ENCODE data around the gene FOXS1. TPM values are rescaled to one million over a fixed set of nuclear protein-coding genes. Genes with fewer than 3 reads are reported as not detected.

Gene FOXS1
- total RNA-seq, 1 donor from 2014 or later = not detected

DNA sequence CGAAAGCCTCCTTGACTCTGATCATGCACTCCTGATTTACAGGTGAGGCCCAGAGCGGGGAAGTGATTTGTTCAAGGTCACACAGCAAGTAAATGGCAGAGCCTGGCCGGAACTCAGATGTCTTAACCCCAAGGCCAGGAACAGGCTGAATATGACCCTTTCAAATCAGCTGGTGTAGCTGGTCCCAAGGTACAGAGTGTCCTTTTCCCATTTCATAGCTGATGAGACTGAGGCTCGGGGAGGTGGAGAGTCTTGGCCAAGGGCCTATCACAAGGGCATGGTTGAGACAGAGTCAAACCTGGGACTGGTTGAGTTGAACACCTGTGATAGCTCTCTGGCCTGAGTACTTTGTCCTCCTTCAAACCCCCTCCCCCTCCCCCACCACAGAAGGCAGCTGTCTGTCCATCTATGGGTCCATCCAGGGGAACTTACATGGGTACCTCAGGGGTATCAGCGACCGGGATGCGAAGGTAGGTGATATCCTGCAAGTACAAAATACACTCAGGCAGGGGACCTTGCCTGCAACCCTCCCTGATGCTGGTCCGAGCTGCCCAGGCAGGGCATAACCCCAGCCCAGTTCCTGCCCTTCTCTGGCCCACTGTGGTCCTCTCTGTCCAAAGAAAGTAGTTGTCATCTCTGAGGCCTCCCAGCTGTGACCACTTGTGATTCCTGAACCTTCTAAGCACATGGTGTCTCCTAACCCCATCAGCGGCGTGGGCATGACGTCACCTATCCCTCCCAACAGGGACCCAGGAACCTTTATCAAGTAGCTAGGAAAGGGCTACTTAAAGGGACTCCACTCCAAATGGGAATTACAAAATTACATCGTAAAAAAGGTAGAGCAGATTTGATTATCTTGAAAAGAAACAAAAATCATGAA is 19.4 kb upstream of the FOXS1 start:
- Mint-ChIP-seq H3K4me3 (ENCODE audit: unreplicated experiment) (peak overlapping the region; percentile 12), H3K27ac (ENCODE audit: unreplicated experiment) (peak overlapping the region; percentile 9), H3K36me3 (ENCODE audit: unreplicated experiment) (peaks cover 1% of the 10 kb centered on the region), H3K9me3 (ENCODE audit: unreplicated experiment) (peaks cover 23% of the 10 kb centered on the region), H3K27me3 (ENCODE audit: unreplicated experiment) (peaks cover 30% of the 10 kb centered on the region), H3K4me1 (ENCODE audit: low read depth, unreplicated experiment) (peaks cover 28% of the 10 kb centered on the region)
- TF ChIP-seq, protein P1, sequence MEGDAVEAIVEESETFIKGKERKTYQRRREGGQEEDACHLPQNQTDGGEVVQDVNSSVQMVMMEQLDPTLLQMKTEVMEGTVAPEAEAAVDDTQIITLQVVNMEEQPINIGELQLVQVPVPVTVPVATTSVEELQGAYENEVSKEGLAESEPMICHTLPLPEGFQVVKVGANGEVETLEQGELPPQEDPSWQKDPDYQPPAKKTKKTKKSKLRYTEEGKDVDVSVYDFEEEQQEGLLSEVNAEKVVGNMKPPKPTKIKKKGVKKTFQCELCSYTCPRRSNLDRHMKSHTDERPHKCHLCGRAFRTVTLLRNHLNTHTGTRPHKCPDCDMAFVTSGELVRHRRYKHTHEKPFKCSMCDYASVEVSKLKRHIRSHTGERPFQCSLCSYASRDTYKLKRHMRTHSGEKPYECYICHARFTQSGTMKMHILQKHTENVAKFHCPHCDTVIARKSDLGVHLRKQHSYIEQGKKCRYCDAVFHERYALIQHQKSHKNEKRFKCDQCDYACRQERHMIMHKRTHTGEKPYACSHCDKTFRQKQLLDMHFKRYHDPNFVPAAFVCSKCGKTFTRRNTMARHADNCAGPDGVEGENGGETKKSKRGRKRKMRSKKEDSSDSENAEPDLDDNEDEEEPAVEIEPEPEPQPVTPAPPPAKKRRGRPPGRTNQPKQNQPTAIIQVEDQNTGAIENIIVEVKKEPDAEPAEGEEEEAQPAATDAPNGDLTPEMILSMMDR (IDR thresholded peaks at IDR 0.05; ENCODE audit: partially characterized antibody, unreplicated experiment) = no peak
- peak; percentile 30 for DNase-seq

DNA sequence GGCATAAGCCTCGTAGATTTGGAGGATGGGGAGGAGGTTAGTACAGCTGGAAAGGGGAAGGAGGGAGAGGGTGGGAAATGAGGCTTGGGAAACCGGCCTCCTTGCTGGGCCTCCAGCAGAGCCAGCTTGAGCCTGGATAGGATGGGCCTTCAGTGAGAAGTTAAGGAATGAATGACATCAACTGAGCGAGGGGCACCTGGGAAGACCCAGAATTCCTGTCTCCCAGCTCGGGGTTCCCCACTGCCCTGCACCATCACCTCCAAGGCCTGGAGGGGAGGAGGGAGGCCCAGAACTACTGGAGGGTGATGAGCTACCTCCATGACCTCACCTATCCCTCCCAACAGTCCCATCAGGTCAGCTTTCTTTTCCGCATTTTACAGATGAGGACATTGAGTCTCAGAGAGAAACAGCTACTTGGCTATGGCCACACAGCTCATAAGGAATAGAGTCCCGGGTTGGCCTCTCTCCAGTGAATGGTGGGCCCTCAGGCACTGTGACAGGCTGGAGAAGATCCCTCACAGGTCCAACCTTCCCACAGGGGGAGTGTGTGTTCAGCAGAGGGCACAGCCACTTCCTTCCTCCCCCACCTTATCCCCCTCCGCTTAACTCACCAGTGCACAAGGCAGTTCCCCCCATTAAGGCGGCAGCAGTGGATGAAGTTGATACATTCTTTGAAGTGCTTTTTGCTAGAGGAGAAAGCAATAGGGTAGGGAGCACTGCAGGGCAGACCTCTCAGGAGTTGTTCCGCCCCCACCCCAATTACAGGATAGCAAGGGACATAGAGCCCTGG is 18.1 kb upstream of the FOXS1 start:
- DNase-seq = peak; percentile 15
- Mint-ChIP-seq H3K4me1 (ENCODE audit: low read depth, unreplicated experiment) (peaks cover 27% of the 10 kb centered on the region), H3K9me3 (ENCODE audit: unreplicated experiment) (peaks cover 24% of the 10 kb centered on the region), H3K27me3 (ENCODE audit: unreplicated experiment) (peaks cover 25% of the 10 kb centered on the region), H3K4me3 (ENCODE audit: unreplicated experiment) (peak overlapping the region; percentile 86), H3K36me3 (ENCODE audit: unreplicated experiment) (no peaks in the 10 kb centered on the region), H3K27ac (ENCODE audit: unreplicated experiment) (peak overlapping the region; percentile 97)
- TF ChIP-seq, protein P1 (IDR thresholded peaks at IDR 0.05; ENCODE audit: partially characterized antibody, unreplicated experiment) = no peak

DNA sequence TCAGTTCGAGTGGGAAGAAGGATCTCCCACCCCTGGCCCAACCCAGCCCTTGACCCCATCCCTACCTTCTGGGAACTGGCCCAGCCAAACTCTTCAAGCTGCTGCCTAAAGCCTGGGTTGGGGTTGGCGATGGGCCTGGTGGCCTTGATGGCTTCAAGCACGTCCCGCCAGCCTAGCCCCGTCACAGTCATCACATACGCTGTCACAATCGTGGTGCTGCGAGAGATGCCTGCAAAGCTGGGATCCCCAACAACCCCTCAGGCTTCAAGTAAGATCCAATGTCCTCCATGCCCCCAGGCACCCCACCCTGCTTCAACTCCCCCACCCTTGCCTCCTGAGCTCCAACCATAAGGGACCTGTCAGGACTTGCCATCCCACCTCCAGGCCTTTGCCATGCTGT is 17.1 kb upstream of the FOXS1 start:
- Mint-ChIP-seq H3K27me3 (ENCODE audit: unreplicated experiment) (peaks cover 26% of the 10 kb centered on the region), H3K36me3 (ENCODE audit: unreplicated experiment) (no peaks in the 10 kb centered on the region), H3K4me3 (ENCODE audit: unreplicated experiment) (peak overlapping the region; percentile 86), H3K27ac (ENCODE audit: unreplicated experiment) (peak overlapping the region; percentile 97), H3K9me3 (ENCODE audit: unreplicated experiment) (peaks cover 24% of the 10 kb centered on the region), H3K4me1 (ENCODE audit: low read depth, unreplicated experiment) (peaks cover 27% of the 10 kb centered on the region)
- DNase-seq = peak; percentile 42
- TF ChIP-seq, protein P1 (IDR thresholded peaks at IDR 0.05; ENCODE audit: partially characterized antibody, unreplicated experiment) = no peak

DNA sequence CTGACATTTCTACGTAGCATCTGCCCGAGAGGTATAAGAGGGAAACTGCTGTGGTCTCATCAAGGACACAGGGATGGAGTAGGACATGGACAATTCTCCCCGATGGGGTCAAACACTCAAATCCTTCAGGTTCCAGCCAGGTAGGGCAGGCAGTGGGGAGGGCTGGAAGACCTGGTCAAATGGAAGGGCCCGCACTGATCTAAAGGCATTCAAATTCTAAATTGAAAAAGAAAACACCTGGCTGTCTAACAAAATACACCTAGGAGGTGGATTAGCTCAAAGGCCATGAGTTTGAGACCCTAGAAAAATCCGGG is 16.7 kb upstream of the FOXS1 start:
- DNase-seq = no peak
- Mint-ChIP-seq H3K4me1 (ENCODE audit: low read depth, unreplicated experiment) (peaks cover 27% of the 10 kb centered on the region), H3K4me3 (ENCODE audit: unreplicated experiment) (peak overlapping the region; percentile 86), H3K27me3 (ENCODE audit: unreplicated experiment) (peaks cover 29% of the 10 kb centered on the region), H3K36me3 (ENCODE audit: unreplicated experiment) (no peaks in the 10 kb centered on the region), H3K27ac (ENCODE audit: unreplicated experiment) (peak overlapping the region; percentile 97), H3K9me3 (ENCODE audit: unreplicated experiment) (peaks cover 24% of the 10 kb centered on the region)
- TF ChIP-seq, protein P1 (IDR thresholded peaks at IDR 0.05; ENCODE audit: partially characterized antibody, unreplicated experiment) = no peak
